WTC11 (cell line): ENCODE results near the gene TTLL11. TPM values are rescaled to one million over a fixed set of nuclear protein-coding genes. Genes with fewer than 3 reads are reported as not detected.

Experiments
- ATAC-seq: fragments of 200-7000 bp; cut with Tn5 transposase; 2 replicates; pipeline ENCODE4 v1.10.0; 2021; ENCODE audit warnings: mild to moderate bottlenecking, moderate library complexity
- CTCF ChIA-PET: fragments of 300-600 bp; sonication (Branson Sonifier 250); formaldehyde crosslinking; loops from one replicate; lab custom pipeline; 2021; ENCODE audit warnings: antibody characterized with exemption; lab: Charles Lee
- POLR2A ChIA-PET: fragments of 350-600 bp; sonication (Branson Sonifier 250); formaldehyde crosslinking; loops from one replicate; lab custom pipeline; 2021; ENCODE audit warnings: antibody characterized with exemption; lab: Charles Lee
- DNase-seq: peaks from one replicate; pipeline ENCODE4 v3.0.0; 2021; ENCODE audit warnings: low spot score
- H3K27ac Mint-ChIP-seq: 2 replicates; pipeline ENCODE4 v1.8.0; 2021; ENCODE audit warnings: mixed read lengths
- H3K27me3 Mint-ChIP-seq: 2 replicates; pipeline ENCODE4 v1.8.0; 2021; ENCODE audit warnings: low read depth, mild to moderate bottlenecking, moderate library complexity, mixed read lengths
- H3K36me3 Mint-ChIP-seq: 2 replicates; pipeline ENCODE4 v1.8.0; 2021; ENCODE audit warnings: mixed read lengths
- H3K4me1 Mint-ChIP-seq: 2 replicates; pipeline ENCODE4 v1.8.0; 2022; ENCODE audit warnings: mixed read lengths
- H3K4me3 Mint-ChIP-seq: 2 replicates; pipeline ENCODE4 v1.8.0; 2021; ENCODE audit warnings: mild to moderate bottlenecking, moderate library complexity, mixed read lengths
- H3K9me3 Mint-ChIP-seq: 2 replicates; pipeline ENCODE4 v1.8.0; 2021; ENCODE audit warnings: mixed read lengths
- ATF1 ChIP-seq: sonication (generic); formaldehyde crosslinking; IDR thresholded peaks from 2 replicates; pipeline ENCODE4 v1.8.1; 2023; ENCODE audit warnings: mild to moderate bottlenecking, moderate library complexity, missing genetic modification reagents
- ELF4 ChIP-seq: sonication (generic); formaldehyde crosslinking; IDR thresholded peaks from 2 replicates; pipeline ENCODE4 v1.8.1; 2022; ENCODE audit warnings: low read depth, mild to moderate bottlenecking, moderate library complexity, missing genetic modification reagents
- EMX1 ChIP-seq: fragments of 250-450 bp; sonication (Bioruptor Pico); IDR thresholded peaks from 2 replicates; pipeline ENCODE4 v1.8.0; 2021; ENCODE audit warnings: mild to moderate bottlenecking
- ETV6 ChIP-seq: sonication (generic); formaldehyde crosslinking; IDR thresholded peaks from 2 replicates; pipeline ENCODE4 v1.8.1; 2022; ENCODE audit warnings: mild to moderate bottlenecking, missing genetic modification reagents
- FOXJ3 ChIP-seq: sonication (generic); formaldehyde crosslinking; IDR thresholded peaks from 2 replicates; pipeline ENCODE4 v1.9.0; 2021; ENCODE audit warnings: missing genetic modification reagents, mild to moderate bottlenecking, borderline replicate concordance
- IRF2 ChIP-seq: sonication (generic); formaldehyde crosslinking; IDR thresholded peaks from 2 replicates; pipeline ENCODE4 v1.8.0; 2022; ENCODE audit warnings: low read depth, missing genetic modification reagents, borderline replicate concordance
- NR2C2 ChIP-seq: sonication (generic); formaldehyde crosslinking; IDR thresholded peaks from 2 replicates; pipeline ENCODE4 v1.8.0; 2022; ENCODE audit warnings: mild to moderate bottlenecking, missing genetic modification reagents
- RELA ChIP-seq: sonication (generic); formaldehyde crosslinking; IDR thresholded peaks from 2 replicates; pipeline ENCODE4 v1.8.1; 2022; ENCODE audit warnings: missing genetic modification reagents, mild to moderate bottlenecking, borderline replicate concordance
- SP1 ChIP-seq: sonication (generic); formaldehyde crosslinking; conservative IDR thresholded peaks from 2 replicates; pipeline ENCODE4 v1.8.1; 2022; ENCODE audit warnings: missing genetic modification reagents
- TCF7 ChIP-seq: sonication (generic); formaldehyde crosslinking; IDR thresholded peaks from 2 replicates; pipeline ENCODE4 v1.8.0; 2022; ENCODE audit warnings: mild to moderate bottlenecking, low read depth, missing genetic modification reagents, moderate library complexity
- ZNF263 ChIP-seq: sonication (generic); formaldehyde crosslinking; IDR thresholded peaks from 2 replicates; pipeline ENCODE4 v1.8.1; 2022; ENCODE audit warnings: low read depth, mild to moderate bottlenecking, moderate library complexity, missing genetic modification reagents
- ZNF396 ChIP-seq: fragments of 250-450 bp; sonication (Bioruptor Pico); IDR thresholded peaks from 2 replicates; pipeline ENCODE4 v1.8.0; 2021; ENCODE audit warnings: mild to moderate bottlenecking, moderate library complexity, borderline replicate concordance
- ZNF671 ChIP-seq: fragments of 250-450 bp; sonication (Bioruptor Pico); IDR thresholded peaks from 2 replicates; pipeline ENCODE4 v1.8.0; 2021; ENCODE audit warnings: mild to moderate bottlenecking
- total RNA-seq: library from RNA; stranded (reverse); gene quantifications from 3 replicates; pipeline ENCODE4 v1.2.3, GENCODE V29; 2021
- TF ChIP-seq, protein P1 (sequence below): sonication (generic); formaldehyde crosslinking; IDR thresholded peaks from 2 replicates; pipeline ENCODE4 v1.8.0; 2023; ENCODE audit warnings: missing genetic modification reagents
- TF ChIP-seq, protein P2 (sequence below): fragments of 250-450 bp; sonication (Bioruptor Pico); IDR thresholded peaks from 2 replicates; pipeline ENCODE4 v1.9.0; 2021; ENCODE audit warnings: mild to moderate bottlenecking
- TF ChIP-seq, protein P3 (sequence below): sonication (generic); formaldehyde crosslinking; IDR thresholded peaks from 2 replicates; pipeline ENCODE4 v1.8.1; 2022; ENCODE audit warnings: low read depth, missing genetic modification reagents, borderline replicate concordance
- TF ChIP-seq, protein P4 (sequence below): fragments of 250-450 bp; sonication (Bioruptor Pico); IDR thresholded peaks from 2 replicates; pipeline ENCODE4 v1.8.0; 2021; ENCODE audit warnings: mild to moderate bottlenecking
- TF ChIP-seq, protein P5 (sequence below): fragments of 250-450 bp; sonication (Bioruptor Pico); IDR thresholded peaks from 2 replicates; pipeline ENCODE4 v1.9.0; 2021; ENCODE audit warnings: mild to moderate bottlenecking, borderline replicate concordance
- TF ChIP-seq, protein P6 (sequence below): sonication (generic); formaldehyde crosslinking; IDR thresholded peaks from 2 replicates; pipeline ENCODE4 v1.8.1; 2023; ENCODE audit warnings: mild to moderate bottlenecking, missing genetic modification reagents, borderline replicate concordance
- TF ChIP-seq, protein P7 (sequence below): sonication (generic); formaldehyde crosslinking; IDR thresholded peaks from 2 replicates; pipeline ENCODE4 v1.8.0; 2022; ENCODE audit warnings: mild to moderate bottlenecking, missing genetic modification reagents

TTLL11 gene
- total RNA-seq, 1 experiment from 2014 or later = 1.1 TPM

DNA sequence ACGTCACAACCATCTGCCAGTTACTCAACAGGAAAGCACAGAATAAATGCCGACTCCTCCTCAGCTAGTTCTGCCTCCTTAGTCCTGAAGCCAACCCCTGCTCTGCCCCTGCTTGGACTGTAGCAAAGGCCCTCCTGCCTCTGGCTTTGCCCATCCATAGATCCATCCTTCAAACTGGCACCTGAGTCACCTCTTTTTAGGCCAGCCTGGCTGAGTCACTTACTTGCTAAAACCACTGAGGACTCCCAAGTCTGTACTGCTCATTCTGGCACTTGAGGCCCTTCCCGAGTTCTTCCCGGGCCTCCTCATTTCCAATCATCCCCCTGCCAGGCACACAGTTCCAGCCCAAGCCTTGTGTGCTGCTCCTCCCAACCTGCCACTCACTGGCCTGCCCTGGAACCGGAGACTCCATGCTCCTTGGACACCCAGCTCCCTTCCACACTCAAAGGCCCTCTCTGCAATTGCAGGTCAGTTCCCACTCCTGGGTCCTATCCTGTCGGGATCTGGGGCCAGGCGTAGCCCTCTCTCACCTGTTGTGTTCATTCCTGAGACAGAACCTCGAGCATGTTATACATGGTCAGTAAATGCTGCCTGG is 221.6 kb downstream of the TTLL11 start:
- no peak overlapping the region for H3K27ac Mint-ChIP-seq
- CTCF ChIA-PET = interaction anchor here (0.7 kb wide), 1 partner anchor 382 kb away, joined by 3 read pairs; no protein-coding TSS in a partner anchor
- H3K4me3 Mint-ChIP-seq = no peak overlapping the region
- no peak for TF ChIP-seq RELA
- no peak for TF ChIP-seq ZNF263 (CRISPR knock-in tag)
- TF ChIP-seq, protein P1, sequence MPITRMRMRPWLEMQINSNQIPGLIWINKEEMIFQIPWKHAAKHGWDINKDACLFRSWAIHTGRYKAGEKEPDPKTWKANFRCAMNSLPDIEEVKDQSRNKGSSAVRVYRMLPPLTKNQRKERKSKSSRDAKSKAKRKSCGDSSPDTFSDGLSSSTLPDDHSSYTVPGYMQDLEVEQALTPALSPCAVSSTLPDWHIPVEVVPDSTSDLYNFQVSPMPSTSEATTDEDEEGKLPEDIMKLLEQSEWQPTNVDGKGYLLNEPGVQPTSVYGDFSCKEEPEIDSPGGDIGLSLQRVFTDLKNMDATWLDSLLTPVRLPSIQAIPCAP = no peak
- TF ChIP-seq, protein P2, sequence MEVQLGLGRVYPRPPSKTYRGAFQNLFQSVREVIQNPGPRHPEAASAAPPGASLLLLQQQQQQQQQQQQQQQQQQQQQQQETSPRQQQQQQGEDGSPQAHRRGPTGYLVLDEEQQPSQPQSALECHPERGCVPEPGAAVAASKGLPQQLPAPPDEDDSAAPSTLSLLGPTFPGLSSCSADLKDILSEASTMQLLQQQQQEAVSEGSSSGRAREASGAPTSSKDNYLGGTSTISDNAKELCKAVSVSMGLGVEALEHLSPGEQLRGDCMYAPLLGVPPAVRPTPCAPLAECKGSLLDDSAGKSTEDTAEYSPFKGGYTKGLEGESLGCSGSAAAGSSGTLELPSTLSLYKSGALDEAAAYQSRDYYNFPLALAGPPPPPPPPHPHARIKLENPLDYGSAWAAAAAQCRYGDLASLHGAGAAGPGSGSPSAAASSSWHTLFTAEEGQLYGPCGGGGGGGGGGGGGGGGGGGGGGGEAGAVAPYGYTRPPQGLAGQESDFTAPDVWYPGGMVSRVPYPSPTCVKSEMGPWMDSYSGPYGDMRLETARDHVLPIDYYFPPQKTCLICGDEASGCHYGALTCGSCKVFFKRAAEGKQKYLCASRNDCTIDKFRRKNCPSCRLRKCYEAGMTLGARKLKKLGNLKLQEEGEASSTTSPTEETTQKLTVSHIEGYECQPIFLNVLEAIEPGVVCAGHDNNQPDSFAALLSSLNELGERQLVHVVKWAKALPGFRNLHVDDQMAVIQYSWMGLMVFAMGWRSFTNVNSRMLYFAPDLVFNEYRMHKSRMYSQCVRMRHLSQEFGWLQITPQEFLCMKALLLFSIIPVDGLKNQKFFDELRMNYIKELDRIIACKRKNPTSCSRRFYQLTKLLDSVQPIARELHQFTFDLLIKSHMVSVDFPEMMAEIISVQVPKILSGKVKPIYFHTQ (CRISPR knock-in tag) = no peak
- TF ChIP-seq, protein P3, sequence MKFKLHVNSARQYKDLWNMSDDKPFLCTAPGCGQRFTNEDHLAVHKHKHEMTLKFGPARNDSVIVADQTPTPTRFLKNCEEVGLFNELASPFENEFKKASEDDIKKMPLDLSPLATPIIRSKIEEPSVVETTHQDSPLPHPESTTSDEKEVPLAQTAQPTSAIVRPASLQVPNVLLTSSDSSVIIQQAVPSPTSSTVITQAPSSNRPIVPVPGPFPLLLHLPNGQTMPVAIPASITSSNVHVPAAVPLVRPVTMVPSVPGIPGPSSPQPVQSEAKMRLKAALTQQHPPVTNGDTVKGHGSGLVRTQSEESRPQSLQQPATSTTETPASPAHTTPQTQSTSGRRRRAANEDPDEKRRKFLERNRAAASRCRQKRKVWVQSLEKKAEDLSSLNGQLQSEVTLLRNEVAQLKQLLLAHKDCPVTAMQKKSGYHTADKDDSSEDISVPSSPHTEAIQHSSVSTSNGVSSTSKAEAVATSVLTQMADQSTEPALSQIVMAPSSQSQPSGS = no peak
- TF ChIP-seq, all 79 proteins: peak for 0
- POLR2A ChIA-PET = no interaction called here
- Mint-ChIP-seq H3K9me3 (no peaks in the 10 kb centered on the region), H3K27me3 (no peaks in the 10 kb centered on the region), H3K36me3 (no peaks in the 10 kb centered on the region), H3K4me1 (no peaks in the 10 kb centered on the region)
- no peak for ATAC-seq
- no peak for DNase-seq

DNA sequence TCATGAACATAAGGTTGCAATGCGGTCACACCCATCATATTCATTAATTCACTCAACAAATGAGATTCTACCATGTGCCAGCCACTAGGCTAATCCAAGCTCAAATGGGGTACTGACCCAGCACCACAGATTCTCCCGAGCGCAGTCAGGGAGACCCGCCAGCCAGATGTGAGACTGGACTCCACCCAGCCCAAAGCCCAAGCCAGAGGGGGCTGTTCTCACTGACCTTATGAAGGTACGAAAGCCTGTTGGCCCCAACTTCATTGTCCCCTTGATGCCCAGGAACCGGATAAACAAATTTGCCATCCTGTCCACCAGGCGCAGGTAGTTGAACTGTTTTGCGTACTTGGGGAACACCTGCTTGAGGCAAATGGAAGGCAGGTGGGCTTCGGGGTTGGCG is 222.8 kb downstream of the TTLL11 start:
- POLR2A ChIA-PET = no interaction called here
- H3K36me3 Mint-ChIP-seq = no peaks in the 10 kb centered on the region
- no peak for DNase-seq
- TF ChIP-seq TCF7 = no peak
- TF ChIP-seq, protein P4, sequence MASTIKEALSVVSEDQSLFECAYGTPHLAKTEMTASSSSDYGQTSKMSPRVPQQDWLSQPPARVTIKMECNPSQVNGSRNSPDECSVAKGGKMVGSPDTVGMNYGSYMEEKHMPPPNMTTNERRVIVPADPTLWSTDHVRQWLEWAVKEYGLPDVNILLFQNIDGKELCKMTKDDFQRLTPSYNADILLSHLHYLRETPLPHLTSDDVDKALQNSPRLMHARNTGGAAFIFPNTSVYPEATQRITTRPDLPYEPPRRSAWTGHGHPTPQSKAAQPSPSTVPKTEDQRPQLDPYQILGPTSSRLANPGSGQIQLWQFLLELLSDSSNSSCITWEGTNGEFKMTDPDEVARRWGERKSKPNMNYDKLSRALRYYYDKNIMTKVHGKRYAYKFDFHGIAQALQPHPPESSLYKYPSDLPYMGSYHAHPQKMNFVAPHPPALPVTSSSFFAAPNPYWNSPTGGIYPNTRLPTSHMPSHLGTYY (CRISPR knock-in tag) = no peak
- TF ChIP-seq ETV6 = no peak
- no peak for TF ChIP-seq FOXJ3 (CRISPR knock-in tag)
- TF ChIP-seq, protein P5, sequence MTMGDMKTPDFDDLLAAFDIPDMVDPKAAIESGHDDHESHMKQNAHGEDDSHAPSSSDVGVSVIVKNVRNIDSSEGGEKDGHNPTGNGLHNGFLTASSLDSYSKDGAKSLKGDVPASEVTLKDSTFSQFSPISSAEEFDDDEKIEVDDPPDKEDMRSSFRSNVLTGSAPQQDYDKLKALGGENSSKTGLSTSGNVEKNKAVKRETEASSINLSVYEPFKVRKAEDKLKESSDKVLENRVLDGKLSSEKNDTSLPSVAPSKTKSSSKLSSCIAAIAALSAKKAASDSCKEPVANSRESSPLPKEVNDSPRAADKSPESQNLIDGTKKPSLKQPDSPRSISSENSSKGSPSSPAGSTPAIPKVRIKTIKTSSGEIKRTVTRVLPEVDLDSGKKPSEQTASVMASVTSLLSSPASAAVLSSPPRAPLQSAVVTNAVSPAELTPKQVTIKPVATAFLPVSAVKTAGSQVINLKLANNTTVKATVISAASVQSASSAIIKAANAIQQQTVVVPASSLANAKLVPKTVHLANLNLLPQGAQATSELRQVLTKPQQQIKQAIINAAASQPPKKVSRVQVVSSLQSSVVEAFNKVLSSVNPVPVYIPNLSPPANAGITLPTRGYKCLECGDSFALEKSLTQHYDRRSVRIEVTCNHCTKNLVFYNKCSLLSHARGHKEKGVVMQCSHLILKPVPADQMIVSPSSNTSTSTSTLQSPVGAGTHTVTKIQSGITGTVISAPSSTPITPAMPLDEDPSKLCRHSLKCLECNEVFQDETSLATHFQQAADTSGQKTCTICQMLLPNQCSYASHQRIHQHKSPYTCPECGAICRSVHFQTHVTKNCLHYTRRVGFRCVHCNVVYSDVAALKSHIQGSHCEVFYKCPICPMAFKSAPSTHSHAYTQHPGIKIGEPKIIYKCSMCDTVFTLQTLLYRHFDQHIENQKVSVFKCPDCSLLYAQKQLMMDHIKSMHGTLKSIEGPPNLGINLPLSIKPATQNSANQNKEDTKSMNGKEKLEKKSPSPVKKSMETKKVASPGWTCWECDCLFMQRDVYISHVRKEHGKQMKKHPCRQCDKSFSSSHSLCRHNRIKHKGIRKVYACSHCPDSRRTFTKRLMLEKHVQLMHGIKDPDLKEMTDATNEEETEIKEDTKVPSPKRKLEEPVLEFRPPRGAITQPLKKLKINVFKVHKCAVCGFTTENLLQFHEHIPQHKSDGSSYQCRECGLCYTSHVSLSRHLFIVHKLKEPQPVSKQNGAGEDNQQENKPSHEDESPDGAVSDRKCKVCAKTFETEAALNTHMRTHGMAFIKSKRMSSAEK (CRISPR knock-in tag) = no peak
- TF ChIP-seq, protein P6, sequence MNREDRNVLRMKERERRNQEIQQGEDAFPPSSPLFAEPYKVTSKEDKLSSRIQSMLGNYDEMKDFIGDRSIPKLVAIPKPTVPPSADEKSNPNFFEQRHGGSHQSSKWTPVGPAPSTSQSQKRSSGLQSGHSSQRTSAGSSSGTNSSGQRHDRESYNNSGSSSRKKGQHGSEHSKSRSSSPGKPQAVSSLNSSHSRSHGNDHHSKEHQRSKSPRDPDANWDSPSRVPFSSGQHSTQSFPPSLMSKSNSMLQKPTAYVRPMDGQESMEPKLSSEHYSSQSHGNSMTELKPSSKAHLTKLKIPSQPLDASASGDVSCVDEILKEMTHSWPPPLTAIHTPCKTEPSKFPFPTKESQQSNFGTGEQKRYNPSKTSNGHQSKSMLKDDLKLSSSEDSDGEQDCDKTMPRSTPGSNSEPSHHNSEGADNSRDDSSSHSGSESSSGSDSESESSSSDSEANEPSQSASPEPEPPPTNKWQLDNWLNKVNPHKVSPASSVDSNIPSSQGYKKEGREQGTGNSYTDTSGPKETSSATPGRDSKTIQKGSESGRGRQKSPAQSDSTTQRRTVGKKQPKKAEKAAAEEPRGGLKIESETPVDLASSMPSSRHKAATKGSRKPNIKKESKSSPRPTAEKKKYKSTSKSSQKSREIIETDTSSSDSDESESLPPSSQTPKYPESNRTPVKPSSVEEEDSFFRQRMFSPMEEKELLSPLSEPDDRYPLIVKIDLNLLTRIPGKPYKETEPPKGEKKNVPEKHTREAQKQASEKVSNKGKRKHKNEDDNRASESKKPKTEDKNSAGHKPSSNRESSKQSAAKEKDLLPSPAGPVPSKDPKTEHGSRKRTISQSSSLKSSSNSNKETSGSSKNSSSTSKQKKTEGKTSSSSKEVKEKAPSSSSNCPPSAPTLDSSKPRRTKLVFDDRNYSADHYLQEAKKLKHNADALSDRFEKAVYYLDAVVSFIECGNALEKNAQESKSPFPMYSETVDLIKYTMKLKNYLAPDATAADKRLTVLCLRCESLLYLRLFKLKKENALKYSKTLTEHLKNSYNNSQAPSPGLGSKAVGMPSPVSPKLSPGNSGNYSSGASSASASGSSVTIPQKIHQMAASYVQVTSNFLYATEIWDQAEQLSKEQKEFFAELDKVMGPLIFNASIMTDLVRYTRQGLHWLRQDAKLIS (CRISPR knock-in tag) = no peak
- TF ChIP-seq ZNF396 (CRISPR knock-in tag) = no peak
- TF ChIP-seq IRF2 (CRISPR knock-in tag) = no peak
- no peak for TF ChIP-seq SP1 (CRISPR knock-in tag)
- TF ChIP-seq ZNF671 (CRISPR knock-in tag) = no peak
- TF ChIP-seq NR2C2 (CRISPR knock-in tag) = no peak
- TF ChIP-seq ATF1 (CRISPR knock-in tag) = no peak
- TF ChIP-seq, protein P7, sequence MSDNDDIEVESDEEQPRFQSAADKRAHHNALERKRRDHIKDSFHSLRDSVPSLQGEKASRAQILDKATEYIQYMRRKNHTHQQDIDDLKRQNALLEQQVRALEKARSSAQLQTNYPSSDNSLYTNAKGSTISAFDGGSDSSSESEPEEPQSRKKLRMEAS (CRISPR knock-in tag) = no peak
- no peak for TF ChIP-seq ELF4 (CRISPR knock-in tag)
- no peak for TF ChIP-seq EMX1 (CRISPR knock-in tag)
- TF ChIP-seq, all 79 proteins: peak for 0
- CTCF ChIA-PET = no interaction called here
- ATAC-seq = no peak
- Mint-ChIP-seq H3K4me1 (no peaks in the 10 kb centered on the region), H3K27me3 (no peaks in the 10 kb centered on the region), H3K27ac (no peak overlapping the region), H3K9me3 (no peaks in the 10 kb centered on the region), H3K4me3 (no peak overlapping the region)
